Testis (tissue), 2 donors: Measurements from ENCODE around the gene KCNQ1.

ENCODE experiments used
- POLR2A ChIP-seq: fragments of 450-650 bp; IDR thresholded peaks from one replicate; pipeline ENCODE4 v1.6.1; 2017; ENCODE audit warnings: antibody characterized with exemption, mild to moderate bottlenecking, moderate library complexity
- TF ChIP-seq, protein P1 (sequence below), 3 experiments: fragments of 450-650 bp in 2 of 3; fragments of 200-600 bp in 1 of 3; sonication (generic) in 1 of 3; IDR thresholded peaks; one replicate each; pipeline ENCODE4 v1.5.1; 2016 to 2019; ENCODE audit warnings: antibody characterized with exemption in 3 of 3, mild to moderate bottlenecking in 2 of 3, moderate library complexity in 1 of 3

DNA sequence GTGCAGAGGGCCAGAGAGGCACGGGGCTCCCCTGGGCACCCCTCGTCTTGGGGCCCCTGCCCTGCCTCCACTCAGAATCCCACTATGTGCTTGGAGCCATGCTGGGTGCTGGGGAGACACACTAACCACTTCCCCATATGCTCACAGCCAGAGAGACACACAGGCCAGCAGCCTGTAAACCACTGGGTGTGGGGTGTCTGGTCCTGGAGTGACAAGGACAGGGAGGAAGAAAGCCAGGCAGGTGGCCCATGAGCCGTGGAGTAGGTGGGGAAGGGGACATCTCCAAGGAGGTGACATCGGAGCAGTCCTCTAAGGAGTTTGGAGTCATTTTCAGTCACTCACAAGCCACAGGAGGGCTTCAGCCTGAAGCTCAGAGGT, 381.9 kb downstream of the KCNQ1 start:
- TF ChIP-seq POLR2A, result no peak
- TF ChIP-seq, protein P1, sequence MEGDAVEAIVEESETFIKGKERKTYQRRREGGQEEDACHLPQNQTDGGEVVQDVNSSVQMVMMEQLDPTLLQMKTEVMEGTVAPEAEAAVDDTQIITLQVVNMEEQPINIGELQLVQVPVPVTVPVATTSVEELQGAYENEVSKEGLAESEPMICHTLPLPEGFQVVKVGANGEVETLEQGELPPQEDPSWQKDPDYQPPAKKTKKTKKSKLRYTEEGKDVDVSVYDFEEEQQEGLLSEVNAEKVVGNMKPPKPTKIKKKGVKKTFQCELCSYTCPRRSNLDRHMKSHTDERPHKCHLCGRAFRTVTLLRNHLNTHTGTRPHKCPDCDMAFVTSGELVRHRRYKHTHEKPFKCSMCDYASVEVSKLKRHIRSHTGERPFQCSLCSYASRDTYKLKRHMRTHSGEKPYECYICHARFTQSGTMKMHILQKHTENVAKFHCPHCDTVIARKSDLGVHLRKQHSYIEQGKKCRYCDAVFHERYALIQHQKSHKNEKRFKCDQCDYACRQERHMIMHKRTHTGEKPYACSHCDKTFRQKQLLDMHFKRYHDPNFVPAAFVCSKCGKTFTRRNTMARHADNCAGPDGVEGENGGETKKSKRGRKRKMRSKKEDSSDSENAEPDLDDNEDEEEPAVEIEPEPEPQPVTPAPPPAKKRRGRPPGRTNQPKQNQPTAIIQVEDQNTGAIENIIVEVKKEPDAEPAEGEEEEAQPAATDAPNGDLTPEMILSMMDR (IDR thresholded peaks at IDR 0.05), result no peak
